Nasal cavity respiratory epithelium epithelial cell of viscerocranial mucosa (primary cell): Measurements from ENCODE around the gene ANKRD40. TPM values are rescaled to one million over a fixed set of nuclear protein-coding genes. Genes with fewer than 3 reads are reported as not detected.

Source experiments
- total RNA-seq: library from RNA; depleted of rRNA; stranded (reverse); fragments of >200 nt; gene quantifications from 2 replicates; pipeline ENCODE4 v1.2.3, GENCODE V29; 2014

ANKRD40 gene
- total RNA-seq, result 29.7 and 30.0 TPM in 2 replicates

DNA sequence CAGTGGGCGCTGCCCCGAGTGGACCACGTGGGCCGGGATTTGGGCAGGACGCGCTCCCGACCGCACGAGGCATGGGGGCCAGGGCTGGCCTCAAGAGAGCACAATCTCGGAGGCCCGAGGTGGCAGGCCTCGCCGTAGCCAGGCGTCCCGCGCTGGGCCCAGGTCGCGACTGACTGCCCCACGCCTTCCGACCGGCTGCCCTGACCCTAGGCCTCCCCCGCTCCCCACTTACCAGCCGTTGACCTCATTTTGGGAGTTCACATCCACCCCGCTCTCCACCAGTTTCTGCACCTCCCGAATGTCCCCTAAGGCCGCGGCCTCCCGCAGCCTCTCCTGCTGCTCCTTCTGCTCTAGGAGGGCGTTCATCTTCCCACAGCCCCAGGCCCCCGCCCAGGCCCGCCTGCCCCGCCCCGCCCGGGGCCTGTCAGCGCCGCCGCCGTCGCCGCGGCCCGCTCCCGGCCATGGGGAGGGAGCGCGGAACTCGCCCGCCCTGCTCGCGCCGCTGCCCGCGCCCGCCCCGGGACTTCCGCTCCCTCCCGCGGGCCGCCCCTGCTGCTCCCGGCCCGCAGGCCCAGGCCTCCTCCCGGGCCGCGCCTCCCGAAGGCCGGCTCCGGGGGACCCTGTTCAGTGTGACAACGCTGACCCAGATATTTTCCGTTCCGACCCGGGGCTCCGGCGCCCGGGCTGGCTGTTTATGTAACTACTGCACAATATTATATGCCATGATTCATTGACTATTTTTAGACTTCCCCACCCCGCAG is at the start of gene ANKRD40:
TSS of gene ANKRD40 (minus strand) at position 626 of the 761 bp plus-strand sequence. CDS start at position 366, 260 bp downstream.

DNA sequence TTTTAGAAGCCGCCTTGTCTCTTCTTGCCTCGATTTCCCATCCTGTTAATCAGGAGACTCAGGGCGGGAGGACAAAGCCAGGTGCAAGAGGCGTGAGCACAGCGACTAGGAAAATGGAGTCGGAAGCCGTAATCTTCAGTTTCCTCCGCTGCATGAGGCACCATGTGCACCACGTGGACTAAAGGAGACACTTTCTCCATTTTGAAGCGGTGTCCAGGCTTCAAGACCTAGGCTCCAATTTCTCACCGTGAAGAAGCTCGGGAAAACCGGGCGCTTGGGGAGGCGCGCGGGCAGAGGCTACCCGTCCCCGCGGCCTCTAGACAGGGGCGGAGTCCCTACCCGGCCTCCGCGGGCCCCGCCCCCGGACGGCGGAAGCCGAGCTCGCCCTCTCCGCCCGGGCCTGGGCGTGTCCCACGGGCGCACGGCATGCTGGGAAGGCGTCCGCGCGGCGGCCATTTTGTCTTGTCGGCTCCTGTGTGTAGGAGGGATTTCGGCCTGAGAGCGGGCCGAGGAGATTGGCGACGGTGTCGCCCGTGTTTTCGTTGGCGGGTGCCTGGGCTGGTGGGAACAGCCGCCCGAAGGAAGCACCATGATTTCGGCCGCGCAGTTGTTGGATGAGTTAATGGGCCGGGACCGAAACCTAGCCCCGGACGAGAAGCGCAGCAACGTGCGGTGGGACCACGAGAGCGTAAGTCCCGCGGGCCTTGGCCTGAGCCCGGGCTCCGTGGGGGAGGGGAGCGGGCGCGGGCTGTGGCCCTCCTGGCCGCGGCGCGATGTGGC is 11.6 kb upstream of the ANKRD40 start, which contains the start of gene LUC7L3:
TSS of gene LUC7L3 (plus strand) at position 460 of the 780 bp plus-strand sequence. CDS start at position 590, 130 bp downstream.

Other genes starting within 250 kb of the ANKRD40 start
- not detected in 2 replicates for gene CHAD, start 239.0 kb downstream of the ANKRD40 start, total RNA-seq
- 12.1 and 21.2 TPM in 2 replicates for gene RSAD1, start 229.1 kb downstream of the ANKRD40 start, total RNA-seq
- under 0.01 and 0.28 TPM in 2 replicates for gene MYCBPAP, start 199.5 kb downstream of the ANKRD40 start, total RNA-seq
- gene EPN3, start 175.2 kb downstream of the ANKRD40 start, total RNA-seq, result 4.1 and 20.9 TPM in 2 replicates
- 18.5 and 27.8 TPM in 2 replicates for gene SPATA20, start 160.7 kb downstream of the ANKRD40 start, total RNA-seq
- not detected in 2 replicates for gene CACNA1G, start 147.2 kb downstream of the ANKRD40 start, total RNA-seq
- gene ABCC3, start 73.0 kb downstream of the ANKRD40 start, total RNA-seq, result 18.1 and 27.3 TPM in 2 replicates
- 17.1 and 28.7 TPM in 2 replicates for gene LUC7L3, start 11.7 kb upstream of the ANKRD40 start, total RNA-seq
- not detected in 2 replicates for gene ANKRD40CL, start 59.6 kb upstream of the ANKRD40 start, total RNA-seq
- gene WFIKKN2, start 127.7 kb upstream of the ANKRD40 start, total RNA-seq, result not detected in 2 replicates
- gene TOB1, start 158.4 kb upstream of the ANKRD40 start, total RNA-seq, result 19.1 and 25.7 TPM in 2 replicates